HEK293T (cell line): ENCODE measurements around the gene OR6A2.

Experiments
- ELF4 ChIP-seq: fragments of 450-650 bp; IDR thresholded peaks from 2 replicates; pipeline ENCODE4 v1.6.1; 2017; ENCODE audit warnings: antibody characterized with exemption
- HDGF ChIP-seq: fragments of 450-650 bp; IDR thresholded peaks from 2 replicates; pipeline ENCODE4 v1.6.1; 2017; ENCODE audit warnings: antibody characterized with exemption, borderline replicate concordance
- SP1 ChIP-seq: fragments of 450-650 bp; IDR thresholded peaks from 2 replicates; pipeline ENCODE4 v1.6.1; 2017

DNA sequence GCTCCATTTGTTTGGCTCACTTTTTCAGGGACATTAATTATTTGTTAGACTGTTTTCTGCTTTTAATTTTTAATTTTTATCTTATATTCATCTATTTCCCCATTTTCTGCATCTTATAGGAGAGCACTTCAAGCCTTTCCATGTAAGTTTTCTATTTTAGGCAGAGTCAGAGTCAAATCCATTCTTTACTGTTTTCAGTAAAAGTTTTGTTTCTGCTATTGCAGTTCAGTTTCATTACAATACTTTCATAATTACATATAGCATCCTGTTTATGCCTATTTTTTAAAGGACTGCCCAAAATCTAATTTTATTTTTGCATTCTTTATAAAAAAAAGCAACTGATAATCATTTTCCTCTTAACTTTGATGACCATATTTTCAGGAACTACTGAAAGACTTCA is 42.2 kb upstream of the OR6A2 start:
- TF ChIP-seq HDGF (no peak), ELF4 (no peak), SP1 (no peak)
